ENCODE results near the gene PALD1. TPM values are rescaled to one million over a fixed set of nuclear protein-coding genes. Genes with fewer than 3 reads are reported as not detected.
A peak's percentile ranks its signal among the peaks of the same experiment; 100 is the strongest.

The PALD1 gene
- total and polyA plus RNA-seq, 2 of the 4 experiments (the other 2 are of a cell fraction), result 0.12 to 0.18 TPM

- H2AK9ac ChIP-seq (replicated peaks; ENCODE audit: low read depth, low read length, poor library complexity), result no peak overlapping the region
- in situ Hi-C loops (cut with MboI; ENCODE audit: low sequenced_read_pairs) (no loop called here), dilution Hi-C loops (cut with HindIII; ENCODE audit: low sequenced_read_pairs, unreplicated experiment) (no loop called here), intact Hi-C loops (cut with micrococcal nuclease) (no loop called here)
- no peak overlapping the region for H3K9ac ChIP-seq (ENCODE audit: low read depth, low read length)
- H2BK20ac ChIP-seq (ENCODE audit: low read depth, low read length), result no peak overlapping the region
- no peak overlapping the region for H2AFZ ChIP-seq (replicated peaks; ENCODE audit: low read length, poor library complexity)
- no peaks in the 10 kb centered on the region for H3K9me1 ChIP-seq (ENCODE audit: insufficient read depth, low read length)
- no peak overlapping the region for H2BK5ac ChIP-seq (ENCODE audit: low read depth, low read length, poor library complexity, severe bottlenecking)
- no peak overlapping the region for H4K5ac ChIP-seq (ENCODE audit: low read depth, low read length)
- H3K4ac ChIP-seq (ENCODE audit: low read depth, low read length), result no peak overlapping the region
- POLR2A ChIA-PET (ENCODE audit: unreplicated experiment), result no interaction called here
- no peaks in the 10 kb centered on the region for H3K9me3 ChIP-seq (ENCODE audit: control insufficient read depth, insufficient read depth, low read length)
- no peaks in the 10 kb centered on the region for H3K36me3 ChIP-seq (ENCODE audit: control insufficient read depth, insufficient read depth, low read length)
- no peak overlapping the region for H3K56ac ChIP-seq (ENCODE audit: extremely low read depth, insufficient read depth, low read length)
- peaks cover 79% of the 10 kb centered on the region for H3K27me3 ChIP-seq (ENCODE audit: control insufficient read depth, insufficient read depth, low read length)
- H3K4me1 ChIP-seq (ENCODE audit: control insufficient read depth, insufficient read depth, low read length), result no peaks in the 10 kb centered on the region
- no peak overlapping the region for H3K27ac ChIP-seq (ENCODE audit: insufficient read depth, low read length)
- H3K18ac ChIP-seq (ENCODE audit: low read depth, low read length), result no peak overlapping the region
- H3K4me3 ChIP-seq (ENCODE audit: insufficient read depth, low read depth, low read length), result no peak overlapping the region
- TF ChIP-seq FOS (IDR thresholded peaks at IDR 0.05; ENCODE audit: low read depth, low read length) (no peak), MAZ (IDR thresholded peaks at IDR 0.05; ENCODE audit: borderline replicate concordance, low read depth, low read length) (no peak), RAD21 (IDR thresholded peaks at IDR 0.05; ENCODE audit: low read length) (no peak), CHD1 (IDR thresholded peaks at IDR 0.05; ENCODE audit: low read depth, low read length) (no peak), RFX5 (IDR thresholded peaks at IDR 0.05; ENCODE audit: low read depth, low read length) (no peak), ELK1 (IDR thresholded peaks at IDR 0.05; ENCODE audit: borderline replicate concordance, low read depth, low read length) (no peak), POLR2A (IDR thresholded peaks at IDR 0.05; ENCODE audit: low read depth, low read length) (no peak), MAFK (IDR thresholded peaks at IDR 0.05; ENCODE audit: low read depth, low read length) (no peak), NFE2L2 (IDR thresholded peaks at IDR 0.05; ENCODE audit: low read depth, low read length) (no peak)
- TF ChIP-seq, protein P1, sequence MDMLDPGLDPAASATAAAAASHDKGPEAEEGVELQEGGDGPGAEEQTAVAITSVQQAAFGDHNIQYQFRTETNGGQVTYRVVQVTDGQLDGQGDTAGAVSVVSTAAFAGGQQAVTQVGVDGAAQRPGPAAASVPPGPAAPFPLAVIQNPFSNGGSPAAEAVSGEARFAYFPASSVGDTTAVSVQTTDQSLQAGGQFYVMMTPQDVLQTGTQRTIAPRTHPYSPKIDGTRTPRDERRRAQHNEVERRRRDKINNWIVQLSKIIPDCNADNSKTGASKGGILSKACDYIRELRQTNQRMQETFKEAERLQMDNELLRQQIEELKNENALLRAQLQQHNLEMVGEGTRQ (IDR thresholded peaks at IDR 0.05; ENCODE audit: low read depth, low read length), result no peak
- H2BK15ac ChIP-seq (ENCODE audit: low read depth, low read length), result no peak overlapping the region
- H2AK5ac ChIP-seq (ENCODE audit: low read depth, low read length), result no peak overlapping the region
- no CpG with 5 or more reads among the region's 8 CpGs for WGBS, 2 experiments (ENCODE audit: extremely low coverage in 2 of 2, insufficient read length in 1 of 2)
- no peak overlapping the region for H3K14ac ChIP-seq (replicated peaks; ENCODE audit: low read depth, low read length)
- no peak overlapping the region for H4K91ac ChIP-seq (ENCODE audit: insufficient read depth, low read depth, low read length)
- no peak for ATAC-seq (ENCODE audit: low read depth)
- CTCF ChIA-PET, result no interaction called here
- BruUV-seq (replicated peaks), result no TSS peak
- peak; percentile 8 for DNase-seq
- H3K23ac ChIP-seq (ENCODE audit: low read depth, low read length), result no peak overlapping the region
- H4K20me1 ChIP-seq (ENCODE audit: insufficient read depth, low read length), result no peaks in the 10 kb centered on the region
- no peak overlapping the region for H3K4me2 ChIP-seq (ENCODE audit: low read depth, low read length)
- no peaks in the 10 kb centered on the region for H3K79me1 ChIP-seq (ENCODE audit: low read depth in 1 of 2, low read length in 2 of 2)
- H2BK120ac ChIP-seq (ENCODE audit: low read depth, low read length), result no peak overlapping the region
- H4K8ac ChIP-seq (ENCODE audit: low read depth in 2 of 2, low read length in 2 of 2), result no peak overlapping the region
Observed at GRCh38 chr10:70475661-70476060, 2.9 kb upstream of the PALD1 start.

Data from IMR-90 (cell line).